HepG2 (cell line): Measurements from ENCODE around the gene RMI2. TPM values are rescaled to one million over a fixed set of nuclear protein-coding genes. Genes with fewer than 3 reads are reported as not detected.
A peak's percentile ranks its signal among the peaks of the same experiment; 100 is the strongest.

ENCODE experiments used
- ATF7 ChIP-seq, 2 experiments: fragments of 450-650 bp in 1 of 2; sonication (generic) in 1 of 2; formaldehyde crosslinking in 1 of 2; IDR thresholded peaks; 2 replicates each; pipeline versions ENCODE4 v1.4.0 to v1.6.1; 2016 to 2020; ENCODE audit warnings: antibody characterized with exemption in 1 of 2, mild to moderate bottlenecking in 1 of 2, missing genetic modification reagents in 1 of 2
- CHD2 ChIP-seq: IDR thresholded peaks from 2 replicates; pipeline ENCODE4 v1.6.1; 2011; ENCODE audit warnings: low read depth, low read length, improper control_type of control experiment
- ETV6 ChIP-seq: sonication (generic); formaldehyde crosslinking; conservative IDR thresholded peaks from 2 replicates; pipeline ENCODE4 v1.4.0; 2020; ENCODE audit warnings: missing genetic modification reagents
- NFYB ChIP-seq: sonication (generic); formaldehyde crosslinking; IDR thresholded peaks from 2 replicates; pipeline ENCODE4 v1.4.0; 2020; ENCODE audit warnings: missing genetic modification reagents
- NR2F2 ChIP-seq: IDR thresholded peaks from 2 replicates; pipeline ENCODE4 v1.6.1; 2012; ENCODE audit warnings: low read depth, inconsistent platforms, borderline replicate concordance
- NRL ChIP-seq: sonication (generic); formaldehyde crosslinking; IDR thresholded peaks from 2 replicates; pipeline ENCODE4 v1.5.0; 2020; ENCODE audit warnings: missing genetic modification reagents, mild to moderate bottlenecking, moderate library complexity, borderline replicate concordance
- REPIN1 ChIP-seq: sonication (generic); formaldehyde crosslinking; IDR thresholded peaks from 2 replicates; pipeline ENCODE4 v1.8.0; 2022; ENCODE audit warnings: missing genetic modification reagents, low read depth, mild to moderate bottlenecking, borderline replicate concordance
- RXRB ChIP-seq: IDR thresholded peaks from 2 replicates; pipeline ENCODE4 v1.6.1; 2016; ENCODE audit warnings: borderline replicate concordance, missing genetic modification reagents, missing compliant biosample characterization
- SRF ChIP-seq: IDR thresholded peaks from 2 replicates; pipeline ENCODE4 v1.6.1; 2011; ENCODE audit warnings: mild to moderate bottlenecking, low read depth, low read length, moderate library complexity
- XBP1 ChIP-seq: sonication (generic); formaldehyde crosslinking; IDR thresholded peaks from 2 replicates; pipeline ENCODE4 v1.5.0; 2020; ENCODE audit warnings: missing genetic modification reagents
- ZHX1 ChIP-seq: sonication (generic); formaldehyde crosslinking; IDR thresholded peaks from 2 replicates; pipeline ENCODE4 v1.8.1; 2022; ENCODE audit warnings: low read depth, mild to moderate bottlenecking, missing genetic modification reagents
- ZNF18 ChIP-seq: sonication (generic); formaldehyde crosslinking; IDR thresholded peaks from 2 replicates; pipeline ENCODE4 v1.8.0; 2022; ENCODE audit warnings: mild to moderate bottlenecking, missing genetic modification reagents; ENCODE audit not compliant: insufficient replicate concordance
- ZNF207 ChIP-seq: fragments of 450-650 bp; IDR thresholded peaks from 2 replicates; pipeline ENCODE4 v1.6.1; 2016; ENCODE audit warnings: antibody characterized with exemption, borderline replicate concordance
- ZNF33A ChIP-seq: sonication (generic); formaldehyde crosslinking; IDR thresholded peaks from 2 replicates; pipeline ENCODE4 v1.5.1; 2020; ENCODE audit warnings: missing genetic modification reagents, mild to moderate bottlenecking, moderate library complexity, borderline replicate concordance
- ZNF432 ChIP-seq: sonication (generic); formaldehyde crosslinking; IDR thresholded peaks from 2 replicates; pipeline ENCODE4 v1.5.0; 2020; ENCODE audit warnings: missing genetic modification reagents, mild to moderate bottlenecking, borderline replicate concordance
- ZNF446 ChIP-seq: sonication (generic); formaldehyde crosslinking; IDR thresholded peaks from 2 replicates; pipeline ENCODE4 v1.5.0; 2020; ENCODE audit warnings: mild to moderate bottlenecking, missing genetic modification reagents
- ZNF543 ChIP-seq: sonication (generic); formaldehyde crosslinking; IDR thresholded peaks from 2 replicates; pipeline ENCODE4 v1.4.0; 2020; ENCODE audit warnings: mild to moderate bottlenecking, missing genetic modification reagents
- ZNF567 ChIP-seq: sonication (generic); formaldehyde crosslinking; IDR thresholded peaks from 2 replicates; pipeline ENCODE4 v1.8.1; 2023; ENCODE audit warnings: mild to moderate bottlenecking, missing genetic modification reagents, borderline replicate concordance
- ZNF770 ChIP-seq: sonication (generic); formaldehyde crosslinking; IDR thresholded peaks from 2 replicates; pipeline ENCODE4 v1.5.0; 2020; ENCODE audit warnings: mild to moderate bottlenecking, missing genetic modification reagents
- ZNF772 ChIP-seq: sonication (generic); formaldehyde crosslinking; IDR thresholded peaks from 2 replicates; pipeline ENCODE4 v1.5.0; 2020; ENCODE audit warnings: mild to moderate bottlenecking, missing genetic modification reagents
- ZNF891 ChIP-seq: sonication (generic); formaldehyde crosslinking; IDR thresholded peaks from 2 replicates; pipeline ENCODE4 v1.5.0; 2020; ENCODE audit warnings: mild to moderate bottlenecking, missing genetic modification reagents
- polyA plus RNA-seq, 8 experiments: library from polyadenylated mRNA; depleted of rRNA in 3 of 8; stranded (reverse) in 7 of 8; unstranded in 1 of 8; fragments of >200 nt; fragmentation: Illumina TruSeq in 4 of 8; extraction: Trizol in 4 of 8; gene quantifications; 2 replicates each; pipeline versions ENCODE4 v1.2.1 to v1.2.3, GENCODE V29; 2011 to 2016; ENCODE audit warnings: low read depth in 4 of 8, missing spikeins in 1 of 8, mixed read lengths in 1 of 8; ENCODE audit not compliant: insufficient read depth in 1 of 8
- total RNA-seq, 5 experiments: library from RNA; depleted of rRNA; stranded (reverse); fragments of >200 nt; fragmentation: Illumina TruSeq; extraction: Trizol; gene quantifications; 2 replicates each; pipeline ENCODE4 v1.2.3, GENCODE V29; 2016; ENCODE audit warnings: low read depth in 1 of 5

Gene RMI2
- total and polyA plus RNA-seq, 2 of the 13 experiments (the other 11 are each of a cell fraction or from before 2014, with no cell fraction given): 24.5 to 55.7 TPM

- no peak for TF ChIP-seq ZHX1 (CRISPR knock-in tag)
- TF ChIP-seq RXRB: no peak
- no peak for TF ChIP-seq ZNF770
- no peak for TF ChIP-seq CHD2
- TF ChIP-seq NR2F2: no peak
- no peak for TF ChIP-seq ETV6 (CRISPR knock-in tag)
- no peak for TF ChIP-seq ATF7 (IDR thresholded peaks at IDR 0.05)
- TF ChIP-seq ATF7 (CRISPR knock-in tag; IDR thresholded peaks at IDR 0.05): no peak
- no peak for TF ChIP-seq NFYB (CRISPR knock-in tag)
- no peak for TF ChIP-seq XBP1 (CRISPR knock-in tag)
- 0 out of 2 replicates have a peak, but pooled peaks have one; percentile 32 for TF ChIP-seq ZNF891 (CRISPR knock-in tag)
- no peak for TF ChIP-seq ZNF18 (CRISPR knock-in tag)
- no peak for TF ChIP-seq ZNF567 (CRISPR knock-in tag)
- no peak for TF ChIP-seq SRF
- TF ChIP-seq ZNF772 (CRISPR knock-in tag): no peak
- 0 out of 2 replicates have a peak, but pooled peaks have one; percentile 42 for TF ChIP-seq ZNF446 (CRISPR knock-in tag)
- TF ChIP-seq NRL (CRISPR knock-in tag): no peak
- no peak for TF ChIP-seq ZNF432 (CRISPR knock-in tag)
- no peak for TF ChIP-seq ZNF207
- TF ChIP-seq REPIN1 (CRISPR knock-in tag): no peak
- no peak for TF ChIP-seq ZNF33A (CRISPR knock-in tag)
- TF ChIP-seq ZNF543 (CRISPR knock-in tag): no peak
Measured at GRCh38 chr16:11372073-11372828, 27.0 kb downstream of the RMI2 start (continued).
